AG09319 (cell line): ENCODE data around the gene GSTA1.
"Not testable (repeated sequence)": the region's sequence is repeated elsewhere in the genome, so short reads cannot be mapped to it uniquely, and the experiment has no call there.

Experiments
- DNase-seq: peaks from one replicate; pipeline ENCODE4 v3.0.0-alpha.2; 2010; ENCODE audit warnings: low read depth; ENCODE audit errors: extremely low read depth
- TF ChIP-seq, protein P1 (sequence below): IDR thresholded peaks from 2 replicates; pipeline ENCODE4 v1.5.1; 2011; ENCODE audit warnings: low read depth, mild to moderate bottlenecking, inconsistent platforms, low read length, moderate library complexity

The GSTA1 gene

DNA sequence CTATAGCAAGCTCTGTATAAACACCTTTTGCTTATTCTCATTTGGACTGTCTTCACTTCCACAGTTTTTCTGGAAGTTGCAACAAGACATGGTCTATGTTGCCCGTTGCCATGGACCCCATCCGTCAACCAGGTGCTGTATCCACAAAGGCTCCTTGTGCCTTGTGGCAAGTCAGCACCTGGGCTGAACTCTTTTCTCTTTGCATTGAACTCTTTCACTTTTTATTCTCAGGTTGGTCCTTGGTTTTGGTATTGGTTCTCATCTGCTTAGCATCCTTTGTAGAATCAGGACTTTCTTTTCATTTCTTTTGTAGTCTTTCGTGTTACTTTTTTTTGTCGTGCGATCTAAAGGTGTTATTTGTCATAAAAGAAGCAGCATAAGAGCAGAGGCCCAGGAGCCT lies 5.0 kb upstream of the GSTA1 start:
- TF ChIP-seq, protein P1, sequence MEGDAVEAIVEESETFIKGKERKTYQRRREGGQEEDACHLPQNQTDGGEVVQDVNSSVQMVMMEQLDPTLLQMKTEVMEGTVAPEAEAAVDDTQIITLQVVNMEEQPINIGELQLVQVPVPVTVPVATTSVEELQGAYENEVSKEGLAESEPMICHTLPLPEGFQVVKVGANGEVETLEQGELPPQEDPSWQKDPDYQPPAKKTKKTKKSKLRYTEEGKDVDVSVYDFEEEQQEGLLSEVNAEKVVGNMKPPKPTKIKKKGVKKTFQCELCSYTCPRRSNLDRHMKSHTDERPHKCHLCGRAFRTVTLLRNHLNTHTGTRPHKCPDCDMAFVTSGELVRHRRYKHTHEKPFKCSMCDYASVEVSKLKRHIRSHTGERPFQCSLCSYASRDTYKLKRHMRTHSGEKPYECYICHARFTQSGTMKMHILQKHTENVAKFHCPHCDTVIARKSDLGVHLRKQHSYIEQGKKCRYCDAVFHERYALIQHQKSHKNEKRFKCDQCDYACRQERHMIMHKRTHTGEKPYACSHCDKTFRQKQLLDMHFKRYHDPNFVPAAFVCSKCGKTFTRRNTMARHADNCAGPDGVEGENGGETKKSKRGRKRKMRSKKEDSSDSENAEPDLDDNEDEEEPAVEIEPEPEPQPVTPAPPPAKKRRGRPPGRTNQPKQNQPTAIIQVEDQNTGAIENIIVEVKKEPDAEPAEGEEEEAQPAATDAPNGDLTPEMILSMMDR: no peak
- no peak for DNase-seq

DNA sequence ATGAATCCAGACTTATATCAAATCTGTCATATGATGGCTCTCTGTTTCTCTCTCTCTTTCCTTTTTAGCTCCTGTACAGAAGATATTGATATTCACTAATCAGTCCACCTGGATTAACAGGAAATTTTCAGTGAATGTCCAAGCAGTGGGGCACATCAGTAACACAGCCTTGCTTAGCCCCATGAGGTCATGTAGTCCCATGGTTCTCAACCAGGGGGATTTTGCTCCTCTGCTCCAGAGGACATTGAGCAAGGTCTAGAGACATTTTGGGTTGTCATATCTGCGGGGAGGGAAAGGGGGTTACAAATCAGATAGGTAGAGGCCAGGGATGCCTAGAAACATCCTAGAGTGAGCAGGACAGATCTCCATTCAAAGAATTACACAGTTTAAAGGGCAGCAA lies 810 bp downstream of the GSTA1 start:
- no peak for DNase-seq
- TF ChIP-seq, protein P1: no peak

DNA sequence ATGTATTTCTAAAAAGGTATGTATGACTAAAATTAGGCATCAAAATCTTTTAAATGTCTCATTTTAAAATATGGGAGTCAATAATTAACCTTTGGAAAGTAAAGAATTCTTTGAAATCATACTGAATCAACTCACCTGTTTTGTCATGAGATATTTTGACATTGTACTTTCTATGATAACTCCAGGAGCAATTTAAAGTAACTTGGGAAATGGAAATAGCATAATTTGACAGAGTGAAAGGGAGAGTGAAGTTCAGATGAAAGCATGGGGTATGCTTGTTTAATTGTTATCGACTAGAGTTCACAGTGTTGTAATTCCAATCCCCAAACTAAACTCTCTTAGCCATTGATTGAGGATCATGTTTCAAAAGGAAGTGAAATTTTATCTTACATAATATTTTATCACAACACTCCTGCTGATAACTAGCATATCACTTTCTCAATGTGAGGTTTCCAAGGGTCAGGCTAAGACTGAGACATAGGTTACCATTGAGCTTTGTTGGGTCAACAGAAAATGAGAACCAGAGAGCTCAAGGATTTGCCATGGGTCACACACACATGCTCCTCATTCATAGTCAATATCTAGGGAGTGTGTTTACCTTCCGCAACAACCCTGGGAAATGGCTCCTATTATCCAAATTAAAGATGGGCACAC lies 2.3 kb downstream of the GSTA1 start:
- TF ChIP-seq, protein P1: no peak
- DNase-seq: no peak

DNA sequence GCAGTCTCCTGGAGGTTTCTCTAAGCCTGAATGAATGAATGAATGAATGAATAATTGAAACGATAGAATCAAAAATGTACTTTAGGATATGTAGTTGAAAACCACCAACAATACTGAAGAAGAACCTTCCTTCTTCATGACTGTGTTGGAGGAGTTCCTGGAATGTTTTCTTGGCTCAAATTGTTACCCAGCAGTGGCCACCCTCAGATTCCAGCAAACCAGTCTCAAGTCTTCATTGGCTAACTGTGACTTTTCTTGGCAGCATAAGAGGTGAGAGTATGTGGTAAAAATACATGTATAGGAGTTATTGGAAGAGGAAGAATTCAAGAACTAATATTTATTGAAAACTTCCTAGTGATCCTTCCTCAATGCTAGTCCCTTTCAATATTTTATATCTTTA lies 4.3 kb downstream of the GSTA1 start:
- not testable (repeated sequence) for DNase-seq

DNA sequence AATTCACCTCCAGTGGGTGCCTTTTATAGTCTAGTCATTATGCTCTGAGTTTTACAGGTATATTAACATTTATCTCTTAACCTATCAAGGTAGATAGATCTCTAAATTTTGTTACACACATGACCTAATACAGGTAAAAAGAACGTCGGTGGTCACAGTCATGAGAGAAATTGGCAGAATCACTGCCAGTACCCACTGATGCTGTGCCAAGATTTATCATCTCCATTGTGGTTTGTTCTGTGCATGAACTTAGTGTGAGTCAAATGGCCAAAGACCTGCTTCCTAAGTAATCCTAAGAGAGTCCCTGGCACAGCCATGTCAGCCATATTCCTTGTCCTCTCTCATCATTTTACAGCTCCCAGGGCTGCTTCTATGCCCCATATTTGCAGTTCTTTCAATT lies 9.2 kb downstream of the GSTA1 start:
- not testable (repeated sequence) for DNase-seq

DNA sequence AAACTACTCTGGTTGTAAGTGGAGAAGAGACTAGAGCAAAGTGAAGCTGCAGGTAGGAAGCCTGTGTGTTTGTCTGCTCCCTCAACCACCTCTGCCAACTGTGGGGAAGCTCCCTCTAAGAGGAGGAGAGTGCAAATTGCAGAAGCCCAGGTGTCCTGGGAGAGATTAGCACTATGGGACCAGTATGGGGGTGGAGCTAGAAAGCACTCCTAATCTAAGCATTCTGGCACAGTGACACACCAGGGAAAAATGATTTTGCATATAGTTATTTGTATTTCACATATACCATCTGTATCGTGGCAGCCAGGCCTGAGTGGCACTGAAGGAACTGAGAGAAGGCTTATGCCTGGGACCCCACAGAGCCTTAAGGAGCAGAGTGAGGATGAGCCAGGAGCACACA lies 12.8 kb downstream of the GSTA1 start:
- no peak for DNase-seq
- TF ChIP-seq, protein P1: no peak

DNA sequence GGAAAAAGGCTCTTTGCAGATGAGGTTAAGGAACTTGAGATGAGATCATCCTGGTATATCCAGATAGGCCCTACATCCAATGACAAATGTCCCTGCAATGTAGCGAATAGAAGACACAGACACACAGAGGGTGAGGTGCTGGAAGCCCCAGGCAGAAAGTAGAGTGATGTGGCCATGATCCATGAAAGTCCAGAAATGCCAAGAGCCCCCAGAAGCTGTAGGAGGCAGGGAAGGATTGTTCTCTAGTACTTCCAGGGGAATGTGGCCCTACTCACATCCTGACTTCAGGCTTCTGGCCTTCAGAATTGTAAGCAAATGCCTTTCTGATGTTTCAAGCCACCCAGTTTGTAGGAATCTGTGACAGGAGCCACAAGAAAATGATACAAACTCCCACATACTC lies 14.0 kb downstream of the GSTA1 start:
- DNase-seq: not testable (repeated sequence)

DNA sequence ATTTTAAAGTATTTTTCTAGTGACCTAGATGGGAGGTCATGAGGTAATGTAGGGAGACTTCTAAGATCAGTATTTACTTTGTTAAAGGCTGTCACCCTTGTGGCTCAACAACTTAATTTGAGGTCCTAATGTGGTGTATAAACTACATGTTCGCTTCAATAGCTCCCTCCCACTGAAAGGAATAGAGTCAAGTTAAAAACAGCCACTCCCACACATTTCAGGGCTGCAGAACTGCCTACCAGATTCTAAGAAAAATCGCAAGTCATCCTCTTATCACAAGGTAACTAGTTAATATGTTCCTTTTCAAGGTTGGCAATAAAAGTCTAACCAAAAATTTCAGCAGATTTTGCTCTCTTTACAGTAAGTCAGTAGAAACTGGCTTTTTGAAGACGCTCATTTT lies 15.1 kb downstream of the GSTA1 start:
- TF ChIP-seq, protein P1: no peak
- no peak for DNase-seq

DNA sequence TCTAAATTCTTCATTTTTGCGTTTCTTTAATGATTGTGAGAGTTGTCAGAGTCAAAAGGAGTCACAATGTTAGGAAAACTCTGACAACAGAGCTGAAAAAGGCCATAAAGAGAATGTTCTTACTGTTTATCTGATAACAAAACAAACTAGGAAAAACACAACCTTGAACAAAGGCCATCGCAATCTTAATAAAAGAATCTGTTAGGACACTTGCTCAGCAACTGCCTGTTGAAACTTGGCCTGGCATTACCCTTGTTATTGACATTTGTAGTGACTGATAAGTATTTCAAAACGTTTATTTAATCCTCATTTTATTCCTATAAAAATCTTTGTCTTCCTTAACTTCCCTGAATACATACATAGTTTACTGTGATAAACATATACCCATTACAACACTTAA lies 15.7 kb downstream of the GSTA1 start:
- TF ChIP-seq, protein P1: no peak
- no peak for DNase-seq
